CD1c-positive myeloid dendritic cell (primary cell): ENCODE data around the gene CYRIA.

Source experiments
- DNase-seq: peaks from one replicate; pipeline ENCODE4 v3.0.0-alpha.2; 2016; ENCODE audit errors: extremely low spot score

Gene CYRIA

GRCh38 chr2:16650287-16651249, 15.1 kb downstream of the CYRIA start:
- peak; percentile 77 for DNase-seq

- DNase-seq, result no peak
These were observed 16.0 kb downstream of the CYRIA start for GRCh38 chr2:16649353-16650286.

- no peak for DNase-seq
These were observed 17.5 kb downstream of the CYRIA start for GRCh38 chr2:16647992-16648617.

GRCh38 chr2:16645775-16646559, 19.7 kb downstream of the CYRIA start:
- DNase-seq, result no peak

- DNase-seq, result no peak
These were observed 20.5 kb downstream of the CYRIA start for GRCh38 chr2:16645088-16645487.

GRCh38 chr2:16644221-16644925, 21.3 kb downstream of the CYRIA start:
- no peak for DNase-seq

- DNase-seq, result no peak
These were observed 22.5 kb downstream of the CYRIA start for GRCh38 chr2:16643099-16643498.

GRCh38 chr2:16642088-16642487, 23.5 kb downstream of the CYRIA start:
- DNase-seq, result no peak

GRCh38 chr2:16641509-16641908, 24.1 kb downstream of the CYRIA start:
- DNase-seq, result no peak

GRCh38 chr2:16640867-16641266, 24.8 kb downstream of the CYRIA start:
- DNase-seq, result no peak

GRCh38 chr2:16640001-16640700, 25.5 kb downstream of the CYRIA start:
- no peak for DNase-seq

- DNase-seq, result no peak
These were observed 26.2 kb downstream of the CYRIA start for GRCh38 chr2:16639431-16639830.

- DNase-seq, result no peak
These were observed 26.7 kb downstream of the CYRIA start for GRCh38 chr2:16638946-16639345.

- DNase-seq, result no peak
These were observed 28.3 kb downstream of the CYRIA start for GRCh38 chr2:16637304-16637703.

GRCh38 chr2:16635791-16636699, 29.6 kb downstream of the CYRIA start:
- DNase-seq, result no peak

- peak; percentile 51 for DNase-seq
These were observed 31.8 kb downstream of the CYRIA start for GRCh38 chr2:16633621-16634430.

GRCh38 chr2:16632598-16632997, 33.0 kb downstream of the CYRIA start:
- no peak for DNase-seq

- peak; percentile 84 for DNase-seq
These were observed 35.2 kb downstream of the CYRIA start for GRCh38 chr2:16630463-16630862.
